Measurements from ENCODE around the gene TTYH2.

DNA sequence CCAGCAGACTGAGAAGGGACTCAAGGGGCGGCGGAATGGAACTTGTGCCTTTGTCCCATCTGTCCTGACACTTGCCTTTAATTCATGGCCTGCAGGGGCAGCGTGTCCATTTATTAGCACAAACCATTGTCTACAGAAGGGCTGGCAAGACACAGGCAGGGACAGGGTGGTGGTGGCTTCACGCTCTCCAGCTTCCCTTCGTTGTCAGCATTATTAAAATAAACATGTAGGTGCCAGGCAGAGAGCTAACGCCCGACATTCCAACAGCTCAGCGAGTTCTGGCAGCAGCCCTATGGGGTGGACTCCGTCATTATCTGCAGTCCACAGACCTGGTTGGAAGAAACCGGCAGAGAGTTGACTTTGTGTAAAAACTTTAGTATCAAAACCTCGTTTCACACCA, 77.0 kb downstream of the TTYH2 start:
- TF ChIP-seq EZH2 (IDR thresholded peaks at IDR 0.05; ENCODE audit: insufficient read depth, poor library complexity, severe bottlenecking) (no peak), EZH2phosphoT487 (IDR thresholded peaks at IDR 0.05; ENCODE audit: insufficient read depth, low read depth) (no peak)
